ENCODE results near the gene MMP1. TPM values are rescaled to one million over a fixed set of nuclear protein-coding genes. Genes with fewer than 3 reads are reported as not detected.

MMP1 gene
- total RNA-seq: 29.4 and 97.4 TPM in 2 replicates

GRCh38 chr11:102798012-102798746 lies at the start of gene MMP1:
MMP1 (minus strand) TSS chr11:102798160; CDS start chr11:102798092, 68 bp downstream.

DNA sequence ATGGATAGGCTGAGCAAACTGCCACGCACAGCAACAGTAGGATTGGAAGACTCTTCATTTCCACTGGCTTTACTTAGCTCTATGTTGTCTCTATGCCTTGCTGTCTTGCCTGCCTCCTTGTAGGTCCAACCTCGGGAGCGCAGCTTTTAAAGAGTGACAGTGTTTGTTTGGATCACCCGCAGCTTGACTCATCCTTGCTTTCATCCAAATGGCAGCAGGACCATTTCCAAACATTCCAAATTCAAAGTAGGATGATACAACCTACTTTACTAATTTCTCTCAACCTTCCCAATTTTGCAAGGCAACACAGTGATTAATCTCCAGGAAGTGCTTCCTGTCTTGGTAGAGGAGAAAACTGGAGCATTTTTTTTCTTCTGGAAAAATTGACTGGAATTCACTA lies 45.5 kb upstream of the MMP1 start, which contains the start of gene MMP3:
TSS of gene MMP3 (minus strand) at position 121 of the 400 bp plus-strand sequence. CDS start at position 58, 63 bp downstream.

DNA sequence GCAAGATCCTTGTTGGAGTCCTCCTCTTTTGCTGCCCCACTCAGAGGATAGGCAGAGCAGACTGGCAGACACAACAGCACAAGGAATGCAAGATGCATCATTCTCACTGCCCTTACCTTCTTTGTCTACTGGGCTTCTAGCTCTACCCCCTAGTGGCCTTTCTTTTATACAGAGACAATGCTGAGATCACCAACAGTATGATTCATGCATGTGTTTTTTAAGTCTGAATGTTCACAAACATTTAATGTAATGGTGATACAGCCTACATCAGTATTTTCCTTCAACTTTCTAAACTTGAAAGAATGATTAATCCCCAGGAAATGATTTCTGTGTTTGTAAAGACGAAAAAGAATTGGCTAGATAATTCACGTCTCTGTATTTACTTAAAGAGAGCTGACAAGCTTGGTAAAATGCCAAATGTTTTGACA lies 17.5 kb downstream of the MMP1 start, which contains the start of gene MMP10:
TSS of gene MMP10 (minus strand) at position 138 of the 428 bp plus-strand sequence. CDS start at position 101, 37 bp downstream.

Other genes starting within 250 kb of the MMP1 start
- gene MMP20, start 172.8 kb downstream of the MMP1 start, total RNA-seq: not detected in 2 replicates
- not detected in 2 replicates for gene MMP27, start 92.4 kb downstream of the MMP1 start, total RNA-seq
- gene MMP8, start 73.2 kb downstream of the MMP1 start, total RNA-seq: 0.24 TPM in 1 of 2 replicates, not detected in the other
- 2.3 and 7.7 TPM in 2 replicates for gene MMP10, start 17.5 kb downstream of the MMP1 start, total RNA-seq
- gene MMP3, start 45.4 kb upstream of the MMP1 start, total RNA-seq: 1.2 TPM in 1 of 2 replicates, not detected in the other
- gene MMP12, start 76.8 kb upstream of the MMP1 start, total RNA-seq: not detected in 2 replicates
- gene MMP13, start 157.6 kb upstream of the MMP1 start, total RNA-seq: not detected in 2 replicates

Measured in tracheal epithelial cell (primary cell).